Subcutaneous abdominal adipose tissue (tissue), 5 donors: ENCODE results near the gene GABARAPL2.

ENCODE experiments used
- H3K27ac ChIP-seq: one replicate; pipeline ENCODE4 v1.7.0; 2013; ENCODE audit warnings: low read depth, mild to moderate bottlenecking, inconsistent platforms, low read length, moderate library complexity
- H3K27me3 ChIP-seq, 5 donors: one replicate each; pipeline ENCODE4 v1.7.0; 2013; ENCODE audit warnings: low read length in 5 of 5, inconsistent platforms in 1 of 5; ENCODE audit not compliant: control insufficient read depth in 5 of 5, insufficient read depth in 4 of 5
- H3K36me3 ChIP-seq, 5 donors: one replicate each; pipeline ENCODE4 v1.7.0; 2013; ENCODE audit warnings: low read length in 5 of 5; ENCODE audit not compliant: control insufficient read depth in 5 of 5, insufficient read depth in 5 of 5
- H3K4me1 ChIP-seq, 5 donors: one replicate each; pipeline ENCODE4 v1.7.0; 2013; ENCODE audit warnings: low read length in 5 of 5, mild to moderate bottlenecking in 3 of 5, moderate library complexity in 1 of 5; ENCODE audit not compliant: control insufficient read depth in 5 of 5, insufficient read depth in 5 of 5
- H3K4me3 ChIP-seq, 5 donors: one replicate each; pipeline ENCODE4 v1.7.0; 2013; ENCODE audit warnings: low read length in 5 of 5, low read depth in 1 of 5
- H3K9ac ChIP-seq, 5 donors: one replicate each; pipeline ENCODE4 v1.7.0; 2013; ENCODE audit warnings: low read length in 5 of 5, mild to moderate bottlenecking in 4 of 5, moderate library complexity in 3 of 5
- H3K9me3 ChIP-seq, 5 donors: one replicate each; pipeline ENCODE4 v1.7.0; 2013; ENCODE audit warnings: low read length in 5 of 5; ENCODE audit not compliant: control insufficient read depth in 5 of 5
- donor health status: healthy.
- donor health status: healthy.
- donor health status: healthy.
- donor health status: healthy.
- donor health status: healthy.

GABARAPL2 gene

DNA sequence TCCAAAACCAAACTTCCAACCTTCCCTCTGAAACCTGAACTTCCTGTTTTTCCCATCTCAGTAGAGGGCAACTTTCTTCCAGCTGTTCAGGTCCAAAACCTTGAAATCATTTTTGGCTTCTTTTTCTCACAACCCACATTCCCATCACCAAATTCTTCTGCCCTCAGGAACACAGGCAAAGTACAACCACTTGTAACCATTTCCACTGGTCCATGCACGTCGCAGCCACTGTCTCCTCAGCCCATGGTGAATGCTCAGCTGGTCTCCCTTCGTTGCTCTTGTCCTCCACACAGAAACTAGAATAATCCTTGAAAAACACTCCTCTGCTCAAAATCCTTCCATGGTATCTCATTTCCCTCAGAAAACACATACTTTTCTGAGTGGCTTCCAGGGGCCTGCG, 60.6 kb downstream of the GABARAPL2 start:
- no peaks in the 10 kb centered on the region for H3K27me3 ChIP-seq
- H3K4me3 ChIP-seq = no peak overlapping the region
- peaks cover 22 to 63% (median 60%) of the 10 kb centered on the region in 5 donors for H3K36me3 ChIP-seq
- no peak overlapping the region for H3K27ac ChIP-seq
- no peaks in the 10 kb centered on the region for H3K9me3 ChIP-seq
- peaks cover 5 to 21% (median 13%) of the 10 kb centered on the region in 5 donors for H3K4me1 ChIP-seq
- no peak overlapping the region for H3K9ac ChIP-seq
